Breast epithelium (tissue), 3 donors: ENCODE measurements around the gene WDR70.

ENCODE experiments used
- CTCF ChIP-seq, 3 donors: fragments of 450-650 bp; IDR thresholded peaks; one replicate each; pipeline ENCODE4 v1.5.1; 2016 to 2017; ENCODE audit warnings: antibody characterized with exemption in 3 of 3, mild to moderate bottlenecking in 3 of 3, moderate library complexity in 3 of 3
- POLR2AphosphoS5 ChIP-seq, 3 donors: sonication (generic); formaldehyde crosslinking; IDR thresholded peaks; one replicate each; pipeline ENCODE4 v1.6.1; 2017; ENCODE audit warnings: antibody characterized with exemption in 3 of 3

- TF ChIP-seq POLR2AphosphoS5 (IDR thresholded peaks at IDR 0.05) (no peak), CTCF (IDR thresholded peaks at IDR 0.05) (no peak)
Measured at GRCh38 chr5:37740331-37741066, 361.4 kb downstream of the WDR70 start.
